H1 (cell line): ENCODE measurements around the gene PDZD8.

Experiments
- CBX8 ChIP-seq: fragments of 300-800, 300-1000 bp; sonication (generic); IDR thresholded peaks from 2 replicates; pipeline ENCODE4 v1.7.1; 2016; ENCODE audit warnings: low read depth, low read length, borderline replicate concordance
- CEBPB ChIP-seq: IDR thresholded peaks from 2 replicates; pipeline ENCODE4 v1.6.1; 2012; ENCODE audit warnings: low read depth, low read length
- POLR2AphosphoS5 ChIP-seq: IDR thresholded peaks from 2 replicates; pipeline ENCODE4 v1.6.1; 2011; ENCODE audit warnings: low read depth, low read length
- SP1 ChIP-seq: IDR thresholded peaks from 2 replicates; pipeline ENCODE4 v1.6.1; 2011; ENCODE audit warnings: low read depth, low read length

GRCh38 chr10:117254338-117254737 is 120.9 kb downstream of the PDZD8 start:
- TF ChIP-seq CEBPB (no peak), POLR2AphosphoS5 (no peak), SP1 (no peak), CBX8 (no peak)
